Natural killer cell (primary cell): Measurements from ENCODE around the gene IGF2BP2. TPM values are rescaled to one million over a fixed set of nuclear protein-coding genes. Genes with fewer than 3 reads are reported as not detected.

Experiments
- ATAC-seq, 3 donors: fragments of 150-1000 bp in 2 of 3; fragments of 200-7000 bp in 1 of 3; cut with Tn5 transposase; 1 replicate in 1 of 3; 2 replicates in 2 of 3; pipeline ENCODE4 v1.10.0; 2021; ENCODE audit warnings: mild to moderate bottlenecking in 2 of 3, moderate library complexity in 2 of 3
- DNase-seq, 2 donors: peaks; one replicate each; pipeline versions ENCODE4 v3.0.0 to v3.0.0-alpha.2; 2013 to 2021; ENCODE audit warnings: mixed read lengths in 1 of 2
- H3K27ac ChIP-seq: one replicate; pipeline ENCODE4 v1.5.1; 2013; ENCODE audit warnings: mild to moderate bottlenecking, low read length
- H3K27me3 ChIP-seq: one replicate; pipeline ENCODE4 v1.6.1; 2013; ENCODE audit warnings: low read length; ENCODE audit not compliant: control insufficient read depth, insufficient read depth
- H3K36me3 ChIP-seq: one replicate; pipeline ENCODE4 v1.6.1; 2013; ENCODE audit warnings: low read length; ENCODE audit not compliant: control insufficient read depth, insufficient read depth
- H3K4me1 ChIP-seq: one replicate; pipeline ENCODE4 v1.6.1; 2013; ENCODE audit warnings: low read length; ENCODE audit not compliant: control insufficient read depth, insufficient read depth
- H3K4me3 ChIP-seq: one replicate; pipeline ENCODE4 v1.5.1; 2013; ENCODE audit warnings: low read length
- H3K9me3 ChIP-seq: one replicate; pipeline ENCODE4 v1.6.1; 2013; ENCODE audit warnings: low read length; ENCODE audit not compliant: control insufficient read depth, insufficient read depth
- H3K27ac Mint-ChIP-seq, 2 donors: one replicate each; pipeline ENCODE4 v1.8.0; 2022; ENCODE audit warnings: mild to moderate bottlenecking in 2 of 2, mixed read lengths in 2 of 2, moderate library complexity in 1 of 2
- H3K27me3 Mint-ChIP-seq, 2 donors: one replicate each; pipeline ENCODE4 v1.8.0; 2022; ENCODE audit warnings: low read depth in 2 of 2, mixed read lengths in 2 of 2
- H3K36me3 Mint-ChIP-seq: one replicate; pipeline ENCODE4 v1.8.0; 2022; ENCODE audit warnings: mixed read lengths
- H3K4me1 Mint-ChIP-seq, 2 donors: one replicate each; pipeline ENCODE4 v1.8.0; 2022; ENCODE audit warnings: mixed read lengths in 2 of 2
- H3K4me3 Mint-ChIP-seq: one replicate; pipeline ENCODE4 v1.8.0; 2022; ENCODE audit warnings: mild to moderate bottlenecking, moderate library complexity, mixed read lengths
- H3K9me3 Mint-ChIP-seq, 2 donors: one replicate each; pipeline ENCODE4 v1.8.0; 2022; ENCODE audit warnings: mixed read lengths in 2 of 2
- WGBS: methylation state at CpG from one replicate; pipeline ENCODE4 v1.1.7; 2013; ENCODE audit warnings: missing lambda C conversion rate; ENCODE audit not compliant: insufficient coverage; 5-methylcytosine and 5-hydroxymethylcytosine counted together
- intact Hi-C: fragments of 100-400 bp; cut with micrococcal nuclease; formaldehyde crosslinking; loops from one replicate; pipeline ENCODE4 v1.14.2; 2022
- total RNA-seq, 4 donors: library from RNA; stranded (reverse); fragments of 120-200 nt in 1 of 4; gene quantifications; one replicate each; pipeline versions ENCODE4 v1.2.3 to v1.2.4, GENCODE V29; 2013 to 2022
- TF ChIP-seq, protein P1 (sequence below): fragments of 200-600 bp; IDR thresholded peaks from one replicate; pipeline ENCODE4 v1.8.0; 2022; ENCODE audit warnings: antibody characterized with exemption

The IGF2BP2 gene
- total RNA-seq, 3 donors from 2014 or later (not counting 1 experiment from before 2014, with no cell fraction given) = 4.2 to 16.8 (median 8.8) TPM

DNA sequence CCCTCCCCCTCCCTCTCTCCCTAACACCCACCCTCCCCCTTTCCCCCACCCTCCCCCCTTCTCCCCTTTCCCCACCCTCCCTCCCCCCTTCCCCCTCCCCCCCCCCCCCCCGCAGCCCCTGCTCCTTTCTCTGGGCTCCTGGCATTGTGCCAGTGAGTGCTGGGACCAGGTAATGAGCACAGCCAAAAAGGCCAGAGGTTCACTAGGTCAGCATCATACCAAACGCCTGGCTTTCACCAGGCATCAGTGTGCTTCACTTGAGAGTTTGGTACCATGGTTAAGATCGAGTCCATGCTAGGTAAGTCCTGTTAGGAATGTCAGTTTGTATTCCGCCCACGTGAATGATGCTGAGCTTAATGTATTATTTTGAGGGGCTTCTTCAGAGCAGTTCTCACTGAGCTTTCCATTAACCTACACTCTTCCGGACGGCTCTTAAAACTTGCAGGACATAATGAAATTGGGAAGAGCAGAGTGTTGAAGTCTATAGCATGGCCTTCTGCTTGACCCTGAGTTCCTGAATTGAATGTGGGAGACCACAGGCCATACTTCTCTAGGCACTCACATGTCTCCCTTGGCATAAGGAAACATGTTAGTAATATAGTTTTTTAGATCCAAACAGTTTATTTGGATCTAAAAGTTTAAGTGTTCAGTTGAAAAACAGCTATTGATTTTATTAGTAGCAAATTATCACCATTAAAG is 193.2 kb downstream of the IGF2BP2 start:
- Mint-ChIP-seq H3K27ac (peak overlapping the region in 1 of 2 donors; percentile 42), H3K4me3 (no peak overlapping the region), H3K4me1 (no peaks in the 10 kb centered on the region), H3K27me3 (no peaks in the 10 kb centered on the region), H3K36me3 (no peaks in the 10 kb centered on the region), H3K9me3 (no peaks in the 10 kb centered on the region)
- intact Hi-C loops = no loop called here
- Histone ChIP-seq H3K9me3 (no peaks in the 10 kb centered on the region), H3K27ac (no peak overlapping the region), H3K4me3 (no peak overlapping the region), H3K27me3 (no peaks in the 10 kb centered on the region), H3K36me3 (peaks cover 24% of the 10 kb centered on the region), H3K4me1 (no peaks in the 10 kb centered on the region)
- DNase-seq (peak in 1 of 2 donors; percentile 30), ATAC-seq (no peak)
- WGBS = 98% methylated on average over 4 of the region's 7 CpGs
- TF ChIP-seq, protein P1, sequence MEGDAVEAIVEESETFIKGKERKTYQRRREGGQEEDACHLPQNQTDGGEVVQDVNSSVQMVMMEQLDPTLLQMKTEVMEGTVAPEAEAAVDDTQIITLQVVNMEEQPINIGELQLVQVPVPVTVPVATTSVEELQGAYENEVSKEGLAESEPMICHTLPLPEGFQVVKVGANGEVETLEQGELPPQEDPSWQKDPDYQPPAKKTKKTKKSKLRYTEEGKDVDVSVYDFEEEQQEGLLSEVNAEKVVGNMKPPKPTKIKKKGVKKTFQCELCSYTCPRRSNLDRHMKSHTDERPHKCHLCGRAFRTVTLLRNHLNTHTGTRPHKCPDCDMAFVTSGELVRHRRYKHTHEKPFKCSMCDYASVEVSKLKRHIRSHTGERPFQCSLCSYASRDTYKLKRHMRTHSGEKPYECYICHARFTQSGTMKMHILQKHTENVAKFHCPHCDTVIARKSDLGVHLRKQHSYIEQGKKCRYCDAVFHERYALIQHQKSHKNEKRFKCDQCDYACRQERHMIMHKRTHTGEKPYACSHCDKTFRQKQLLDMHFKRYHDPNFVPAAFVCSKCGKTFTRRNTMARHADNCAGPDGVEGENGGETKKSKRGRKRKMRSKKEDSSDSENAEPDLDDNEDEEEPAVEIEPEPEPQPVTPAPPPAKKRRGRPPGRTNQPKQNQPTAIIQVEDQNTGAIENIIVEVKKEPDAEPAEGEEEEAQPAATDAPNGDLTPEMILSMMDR = no peak

DNA sequence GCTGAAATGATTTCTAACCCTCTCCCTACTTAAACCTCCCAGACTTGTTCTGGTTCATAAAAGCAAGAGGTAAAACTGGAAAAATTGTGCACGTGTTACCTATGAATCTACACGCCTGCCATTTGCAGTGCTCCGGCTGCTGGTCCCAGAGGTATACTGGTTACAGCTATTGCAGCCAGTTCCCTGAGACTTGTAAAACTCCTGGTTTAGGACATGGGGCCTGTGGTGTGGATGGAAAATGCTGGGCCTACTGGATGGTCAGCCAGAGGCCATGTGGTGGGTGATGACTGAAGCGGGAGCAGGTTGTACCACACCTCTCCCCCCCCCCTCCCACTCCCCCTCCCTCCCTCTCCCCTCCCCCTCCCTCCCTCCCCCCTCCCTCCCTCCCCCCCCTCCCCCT is 193.7 kb downstream of the IGF2BP2 start:
- H3K27me3 Mint-ChIP-seq = no peaks in the 10 kb centered on the region
- no peaks in the 10 kb centered on the region for H3K36me3 Mint-ChIP-seq
- intact Hi-C loops = no loop called here
- H3K4me3 Mint-ChIP-seq = no peak overlapping the region
- 95% methylated on average over 3 of the region's 4 CpGs for WGBS
- ATAC-seq (no peak), DNase-seq (no peak)
- Histone ChIP-seq H3K4me3 (no peak overlapping the region), H3K9me3 (no peaks in the 10 kb centered on the region), H3K4me1 (no peaks in the 10 kb centered on the region), H3K27ac (no peak overlapping the region), H3K27me3 (no peaks in the 10 kb centered on the region), H3K36me3 (peaks cover 27% of the 10 kb centered on the region)
- H3K27ac Mint-ChIP-seq = peak overlapping the region in 1 of 2 donors; percentile 43
- TF ChIP-seq, protein P1 = no peak
- H3K9me3 Mint-ChIP-seq = no peaks in the 10 kb centered on the region
- H3K4me1 Mint-ChIP-seq = no peaks in the 10 kb centered on the region

DNA sequence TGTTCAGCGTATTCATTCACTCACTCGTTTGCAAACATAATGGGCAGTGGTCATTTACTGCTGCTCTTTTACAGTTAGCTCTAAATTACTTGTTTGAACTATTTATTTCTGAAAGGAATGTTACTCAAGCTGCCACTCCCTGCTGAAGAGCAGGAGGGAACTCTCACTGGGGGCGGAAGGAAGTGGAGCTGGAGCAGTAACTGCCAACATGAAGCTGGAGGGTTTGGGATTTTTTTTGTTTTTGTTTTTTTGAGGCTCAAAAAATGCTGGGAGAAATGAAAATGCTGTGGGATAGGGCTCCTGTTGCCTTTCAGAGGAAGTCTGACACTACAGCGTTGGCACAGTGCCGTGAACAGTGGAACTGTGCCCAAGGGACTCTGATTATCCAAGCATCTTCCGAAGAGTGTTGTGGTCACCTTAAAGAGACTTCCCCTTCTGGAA is 194.6 kb downstream of the IGF2BP2 start:
- no peaks in the 10 kb centered on the region for H3K27me3 ChIP-seq
- no peaks in the 10 kb centered on the region for H3K4me1 ChIP-seq
- ATAC-seq (no peak), DNase-seq (no peak)
- no peak overlapping the region for H3K27ac ChIP-seq
- 86% methylated on average over 6 of the region's 6 CpGs for WGBS
- H3K36me3 ChIP-seq = peaks cover 34% of the 10 kb centered on the region
- no peaks in the 10 kb centered on the region for H3K36me3 Mint-ChIP-seq
- intact Hi-C loops = no loop called here
- H3K27ac Mint-ChIP-seq = peak overlapping the region; percentile 61 to 68
- no peaks in the 10 kb centered on the region for H3K4me1 Mint-ChIP-seq
- no peaks in the 10 kb centered on the region for H3K9me3 ChIP-seq
- H3K4me3 Mint-ChIP-seq = no peak overlapping the region
- H3K9me3 Mint-ChIP-seq = no peaks in the 10 kb centered on the region
- TF ChIP-seq, protein P1 = no peak
- H3K4me3 ChIP-seq = no peak overlapping the region
- H3K27me3 Mint-ChIP-seq = no peaks in the 10 kb centered on the region
